Measurements from ENCODE around the gene LHCGR.

The LHCGR gene

GRCh38 chr2:48699348-48699930 is 56.1 kb downstream of the LHCGR start:
- peaks cover 16% of the 10 kb centered on the region for H3K9me3 Mint-ChIP-seq
- H3K4me1 Mint-ChIP-seq = peaks cover 5% of the 10 kb centered on the region
- no peaks in the 10 kb centered on the region for H3K27me3 Mint-ChIP-seq (ENCODE audit: low read depth, poor library complexity)
- no peak overlapping the region for H3K27ac Mint-ChIP-seq
- no peak for TF ChIP-seq CTCF (IDR thresholded peaks at IDR 0.05)
- no peaks in the 10 kb centered on the region for H3K36me3 Mint-ChIP-seq (ENCODE audit: low read depth)
- DNase-seq = no peak
- H3K4me3 Mint-ChIP-seq = no peak overlapping the region

GRCh38 chr2:48696881-48697280 is 58.6 kb downstream of the LHCGR start:
- no peak for TF ChIP-seq CTCF (IDR thresholded peaks at IDR 0.05)
- no peaks in the 10 kb centered on the region for H3K27me3 Mint-ChIP-seq (ENCODE audit: low read depth, poor library complexity)
- DNase-seq = no peak
- no peaks in the 10 kb centered on the region for H3K36me3 Mint-ChIP-seq (ENCODE audit: low read depth)
- peaks cover 5% of the 10 kb centered on the region for H3K4me1 Mint-ChIP-seq
- no peaks in the 10 kb centered on the region for H3K9me3 Mint-ChIP-seq
- no peak overlapping the region for H3K4me3 Mint-ChIP-seq
- H3K27ac Mint-ChIP-seq = no peak overlapping the region

GRCh38 chr2:48695991-48696390 is 59.5 kb downstream of the LHCGR start:
- TF ChIP-seq CTCF (IDR thresholded peaks at IDR 0.05) = no peak
- no peak for DNase-seq
- Mint-ChIP-seq H3K27ac (no peak overlapping the region), H3K9me3 (no peaks in the 10 kb centered on the region), H3K27me3 (ENCODE audit: low read depth, poor library complexity) (no peaks in the 10 kb centered on the region), H3K4me1 (peaks cover 5% of the 10 kb centered on the region), H3K36me3 (ENCODE audit: low read depth) (no peaks in the 10 kb centered on the region), H3K4me3 (no peak overlapping the region)

- Mint-ChIP-seq H3K4me1 (peaks cover 2% of the 10 kb centered on the region), H3K9me3 (no peaks in the 10 kb centered on the region), H3K27me3 (ENCODE audit: low read depth, poor library complexity) (no peaks in the 10 kb centered on the region), H3K4me3 (no peak overlapping the region), H3K27ac (no peak overlapping the region), H3K36me3 (ENCODE audit: low read depth) (no peaks in the 10 kb centered on the region)
- DNase-seq = no peak
- TF ChIP-seq CTCF (IDR thresholded peaks at IDR 0.05) = no peak
Measured at GRCh38 chr2:48694149-48694548, 61.4 kb downstream of the LHCGR start.

GRCh38 chr2:48693645-48694044 is 61.9 kb downstream of the LHCGR start:
- Mint-ChIP-seq H3K27ac (no peak overlapping the region), H3K4me3 (no peak overlapping the region), H3K9me3 (no peaks in the 10 kb centered on the region), H3K36me3 (ENCODE audit: low read depth) (no peaks in the 10 kb centered on the region), H3K4me1 (no peaks in the 10 kb centered on the region), H3K27me3 (ENCODE audit: low read depth, poor library complexity) (no peaks in the 10 kb centered on the region)
- TF ChIP-seq CTCF (IDR thresholded peaks at IDR 0.05) = no peak
- DNase-seq = no peak

GRCh38 chr2:48693066-48693465 is 62.5 kb downstream of the LHCGR start:
- no peak for TF ChIP-seq CTCF (IDR thresholded peaks at IDR 0.05)
- no peaks in the 10 kb centered on the region for H3K9me3 Mint-ChIP-seq
- no peak for DNase-seq
- no peaks in the 10 kb centered on the region for H3K27me3 Mint-ChIP-seq (ENCODE audit: low read depth, poor library complexity)
- H3K4me3 Mint-ChIP-seq = no peak overlapping the region
- H3K4me1 Mint-ChIP-seq = no peaks in the 10 kb centered on the region
- H3K36me3 Mint-ChIP-seq (ENCODE audit: low read depth) = no peaks in the 10 kb centered on the region
- no peak overlapping the region for H3K27ac Mint-ChIP-seq
